Activated CD8-positive, alpha-beta memory T cell treated with anti-CD3 and anti-CD28 coated beads, Interleukin-2, amount 50 U/mL, for 1 hour (primary cell): ENCODE measurements around the gene ESPNL.

Source experiments
- DNase-seq: peaks from one replicate; pipeline ENCODE4 v3.0.0-alpha.2; 2020; ENCODE audit errors: extremely low read depth

ESPNL gene

GRCh38 chr2:238075397-238075796 is 24.7 kb upstream of the ESPNL start:
- no peak for DNase-seq

- no peak for DNase-seq
Observed at GRCh38 chr2:238077292-238077691, 22.8 kb upstream of the ESPNL start.

- DNase-seq: no peak
Observed at GRCh38 chr2:238079874-238080327, 20.2 kb upstream of the ESPNL start.

- DNase-seq: no peak
Observed at GRCh38 chr2:238080518-238080917, 19.6 kb upstream of the ESPNL start.

- DNase-seq: no peak
Observed at GRCh38 chr2:238081150-238081549, 19.0 kb upstream of the ESPNL start.

GRCh38 chr2:238081561-238081960 is 18.6 kb upstream of the ESPNL start:
- no peak for DNase-seq

GRCh38 chr2:238082151-238082550 is 18.0 kb upstream of the ESPNL start:
- DNase-seq: no peak

- DNase-seq: no peak
Observed at GRCh38 chr2:238082827-238083226, 17.3 kb upstream of the ESPNL start.

GRCh38 chr2:238083919-238084318 is 16.2 kb upstream of the ESPNL start:
- no peak for DNase-seq

GRCh38 chr2:238084761-238085160 is 15.4 kb upstream of the ESPNL start:
- no peak for DNase-seq

- DNase-seq: no peak
Observed at GRCh38 chr2:238085899-238086298, 14.2 kb upstream of the ESPNL start.

GRCh38 chr2:238087211-238087610 is 12.9 kb upstream of the ESPNL start:
- DNase-seq: no peak

GRCh38 chr2:238090887-238091286 is 9.3 kb upstream of the ESPNL start:
- no peak for DNase-seq

- DNase-seq: no peak
Observed at GRCh38 chr2:238091436-238092060, 8.6 kb upstream of the ESPNL start.

- no peak for DNase-seq
Observed at GRCh38 chr2:238092486-238093035, 7.6 kb upstream of the ESPNL start.

- no peak for DNase-seq
Observed at GRCh38 chr2:238093181-238094140, 6.7 kb upstream of the ESPNL start.

GRCh38 chr2:238094438-238095022 is 5.6 kb upstream of the ESPNL start:
- no peak for DNase-seq

- DNase-seq: no peak
Observed at GRCh38 chr2:238095143-238095542, 5.0 kb upstream of the ESPNL start.

- no peak for DNase-seq
Observed at GRCh38 chr2:238096311-238097011, 3.7 kb upstream of the ESPNL start.

- DNase-seq: no peak
Observed at GRCh38 chr2:238097201-238097987, 2.7 kb upstream of the ESPNL start.
